Heart right ventricle (tissue), 16 donors: ENCODE data around the gene PVALEF. TPM values are rescaled to one million over a fixed set of nuclear protein-coding genes. Genes with fewer than 3 reads are reported as not detected.

Experiments used
- ATAC-seq, 8 donors: fragments of 200-7000 bp; cut with Tn5 transposase; one replicate each; pipeline ENCODE4 v1.9.1; 2020; ENCODE audit warnings: mild to moderate bottlenecking in 8 of 8, moderate library complexity in 8 of 8, moderate number of reproducible peaks in 1 of 8
- DNase-seq, 2 donors: peaks; one replicate each; pipeline ENCODE4 v3.0.0-alpha.2; 2020
- H3K27ac ChIP-seq, 10 donors: fragments of 200-600 bp; sonication (generic) in 2 of 10; one replicate each; pipeline versions ENCODE4 v1.5.0 to v1.8.0; 2020 to 2022; ENCODE audit warnings: mild to moderate bottlenecking in 3 of 10
- H3K27me3 ChIP-seq, 7 donors: fragments of 200-600 bp; one replicate each; pipeline ENCODE4 v1.8.0; 2021 to 2022; ENCODE audit warnings: mild to moderate bottlenecking in 2 of 7
- H3K36me3 ChIP-seq, 9 donors: fragments of 200-600 bp; sonication (generic) in 1 of 9; one replicate each; pipeline versions ENCODE4 v1.5.0 to v1.8.0; 2020 to 2022; ENCODE audit warnings: mild to moderate bottlenecking in 2 of 9
- H3K4me1 ChIP-seq, 9 donors: fragments of 200-600 bp; sonication (generic) in 1 of 9; one replicate each; pipeline versions ENCODE4 v1.5.0 to v1.8.0; 2020 to 2022; ENCODE audit warnings: mild to moderate bottlenecking in 4 of 9
- H3K4me3 ChIP-seq, 10 donors: fragments of 200-600 bp; sonication (generic) in 2 of 10; one replicate each; pipeline versions ENCODE4 v1.5.0 to v1.8.0; 2020 to 2022; ENCODE audit warnings: mild to moderate bottlenecking in 7 of 10, moderate library complexity in 2 of 10
- H3K9me3 ChIP-seq, 11 donors: fragments of 200-600 bp in 10 of 11; sonication (generic) in 2 of 11; one replicate each; pipeline versions ENCODE4 v1.5.0 to v1.8.0; 2013 to 2022; ENCODE audit warnings: mild to moderate bottlenecking in 2 of 11, control low read depth in 1 of 11, moderate library complexity in 1 of 11
- WGBS, 2 donors: extraction: QIAGEN DNeasy Blood & Tissue Kit; methylation state at CpG; one replicate each; pipeline ENCODE4 v1.1.7; 2013; ENCODE audit warnings: inconsistent platforms in 1 of 2; 5-methylcytosine and 5-hydroxymethylcytosine counted together
- intact Hi-C, 10 donors: fragments of 100-400 bp; cut with DNase I; formaldehyde crosslinking; loops; one replicate each; pipeline versions ENCODE4 v1.11.1 to v1.14.2; 2022
- polyA plus RNA-seq, 2 donors: library from polyadenylated mRNA; stranded (reverse); fragments of 200-250 nt; gene quantifications; one replicate each; pipeline ENCODE4 v1.2.3, GENCODE V29; 2013
- total RNA-seq, 10 donors: library from RNA; stranded (reverse); fragmentation: NEBNext Ultra II Directional in 3 of 10; extraction: Animal tissue kit (Norgen Biotek cat#: 25700) in 3 of 10; gene quantifications; one replicate each; pipeline versions ENCODE4 v1.2.1 to v1.2.4, GENCODE V29; 2021 to 2023
- TF ChIP-seq, protein P1 (sequence below), 9 donors: fragments of 200-600 bp; sonication (generic) in 2 of 9; IDR thresholded peaks; one replicate each; pipeline versions ENCODE4 v1.5.0 to v1.8.0; 2021 to 2022; ENCODE audit warnings: antibody characterized with exemption in 9 of 9, mild to moderate bottlenecking in 5 of 9, moderate library complexity in 1 of 9
- donor health status: Arrhythmogenic right ventricular cardiomyopathy.
- donor health status: ischemic (EF 13 %, LVEDD 7.1; RV severe dilation, severe dysfunction).
- donor health status: healthy with polysubstance abuse.
- donor health status: DM: no; HTN: yes; CAD: no.
- donor health status: DM: no; HTN: no; CAD: no.
- donor health status: ischemic (EF 25% LVEDD 6.9; RV normal size, moderate dysfunction).
- donor health status: ischemic (EF 25% LVEDD 5.7; RV mildly dilated, moderate dysfunction).
- donor health status: healthy.
- donor health status: DM: yes; HTN: yes; CAD: no.
- donor health status: Ischemic cardiomyopathy.
- donor health status: ischemic (EF 35%, LVEDD 5.7; RV mildly dilated, moderate dysfunction).
- donor health status: nonischemic (EF 11% LVEDD 7.7; RV severe dilation, severe dysfunction).
- donor health status: DM: yes; HTN: yes; CAD: no.
- donor health status: PGD.
- donor health status: ischemic (EF 29% LVEDD 5.4; RV normal size, mild dysfunction).
- donor health status: nonischemic (EF 23%, LVEDD 6.1; RV moderate dilation, normal function).

PVALEF gene
- total and polyA plus RNA-seq, 12 donors, result not detected

DNA sequence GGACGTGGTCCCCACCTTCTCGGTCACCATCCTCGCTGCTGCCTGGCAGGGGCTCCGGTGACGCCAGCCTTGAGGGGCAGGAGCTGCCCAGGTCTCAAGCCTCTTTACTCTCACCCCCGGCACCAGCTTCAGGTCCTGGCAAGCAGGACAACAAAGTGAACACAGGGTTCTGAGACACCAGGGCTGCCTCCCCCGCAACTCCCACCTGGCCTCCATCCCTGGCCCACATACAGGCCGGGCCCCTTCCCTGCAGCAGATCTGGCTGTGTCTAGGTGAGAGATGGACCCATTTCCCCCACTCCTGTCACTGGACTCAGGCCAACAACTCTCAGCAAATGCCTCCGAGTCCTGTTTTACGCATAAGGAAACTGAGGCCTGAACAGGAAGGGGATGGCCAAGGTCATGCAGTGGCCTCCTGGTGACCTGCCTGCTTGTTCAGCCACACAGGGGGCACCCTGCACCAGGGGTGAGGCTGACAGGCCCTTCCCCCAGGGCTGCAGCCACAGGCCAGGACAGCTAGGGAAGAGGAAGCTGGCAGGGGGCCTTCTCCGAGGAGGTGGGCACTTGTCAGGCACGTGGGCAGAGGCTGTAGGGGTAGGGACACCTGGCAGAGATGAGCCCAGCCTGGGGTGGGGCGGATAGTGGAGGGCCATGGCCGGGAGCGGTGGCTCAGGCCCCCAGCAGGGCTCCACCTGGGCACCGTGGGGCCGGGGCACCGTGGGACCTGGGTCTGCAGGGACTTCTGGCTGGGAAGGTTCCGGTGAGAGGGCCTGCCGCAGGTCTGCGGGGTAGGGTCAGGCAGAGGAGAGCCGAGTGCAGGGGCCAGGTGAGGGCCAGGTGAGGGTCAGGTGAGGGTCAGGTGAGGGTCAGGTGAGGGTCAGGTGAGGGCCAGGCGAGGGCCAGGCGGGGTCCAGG is 46.7 kb upstream of the PVALEF start:
- peak overlapping the region in 3 of 10 donors; percentile 29 to 49 (median 47) for H3K4me3 ChIP-seq
- 64 to 66% methylated on average over 24 of the region's 24 CpGs for WGBS, 2 donors
- peaks cover 0 to 10% (median 0%) of the 10 kb centered on the region in 9 donors for H3K36me3 ChIP-seq
- H3K27ac ChIP-seq, result no peak overlapping the region
- H3K27me3 ChIP-seq, result peaks cover 0 to 36% (median 14%) of the 10 kb centered on the region in 7 donors
- H3K9me3 ChIP-seq, result no peaks in the 10 kb centered on the region
- intact Hi-C loops, result loop anchor here in 1 of 10 donors (5.0 kb wide), 1 partner anchor 996 kb away; no protein-coding TSS in a partner anchor
- TF ChIP-seq, protein P1, sequence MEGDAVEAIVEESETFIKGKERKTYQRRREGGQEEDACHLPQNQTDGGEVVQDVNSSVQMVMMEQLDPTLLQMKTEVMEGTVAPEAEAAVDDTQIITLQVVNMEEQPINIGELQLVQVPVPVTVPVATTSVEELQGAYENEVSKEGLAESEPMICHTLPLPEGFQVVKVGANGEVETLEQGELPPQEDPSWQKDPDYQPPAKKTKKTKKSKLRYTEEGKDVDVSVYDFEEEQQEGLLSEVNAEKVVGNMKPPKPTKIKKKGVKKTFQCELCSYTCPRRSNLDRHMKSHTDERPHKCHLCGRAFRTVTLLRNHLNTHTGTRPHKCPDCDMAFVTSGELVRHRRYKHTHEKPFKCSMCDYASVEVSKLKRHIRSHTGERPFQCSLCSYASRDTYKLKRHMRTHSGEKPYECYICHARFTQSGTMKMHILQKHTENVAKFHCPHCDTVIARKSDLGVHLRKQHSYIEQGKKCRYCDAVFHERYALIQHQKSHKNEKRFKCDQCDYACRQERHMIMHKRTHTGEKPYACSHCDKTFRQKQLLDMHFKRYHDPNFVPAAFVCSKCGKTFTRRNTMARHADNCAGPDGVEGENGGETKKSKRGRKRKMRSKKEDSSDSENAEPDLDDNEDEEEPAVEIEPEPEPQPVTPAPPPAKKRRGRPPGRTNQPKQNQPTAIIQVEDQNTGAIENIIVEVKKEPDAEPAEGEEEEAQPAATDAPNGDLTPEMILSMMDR (IDR thresholded peaks at IDR 0.05), result no peak
- H3K4me1 ChIP-seq, result peaks cover 0 to 21% (median 11%) of the 10 kb centered on the region in 9 donors
- DNase-seq (no peak), ATAC-seq (no peak)

DNA sequence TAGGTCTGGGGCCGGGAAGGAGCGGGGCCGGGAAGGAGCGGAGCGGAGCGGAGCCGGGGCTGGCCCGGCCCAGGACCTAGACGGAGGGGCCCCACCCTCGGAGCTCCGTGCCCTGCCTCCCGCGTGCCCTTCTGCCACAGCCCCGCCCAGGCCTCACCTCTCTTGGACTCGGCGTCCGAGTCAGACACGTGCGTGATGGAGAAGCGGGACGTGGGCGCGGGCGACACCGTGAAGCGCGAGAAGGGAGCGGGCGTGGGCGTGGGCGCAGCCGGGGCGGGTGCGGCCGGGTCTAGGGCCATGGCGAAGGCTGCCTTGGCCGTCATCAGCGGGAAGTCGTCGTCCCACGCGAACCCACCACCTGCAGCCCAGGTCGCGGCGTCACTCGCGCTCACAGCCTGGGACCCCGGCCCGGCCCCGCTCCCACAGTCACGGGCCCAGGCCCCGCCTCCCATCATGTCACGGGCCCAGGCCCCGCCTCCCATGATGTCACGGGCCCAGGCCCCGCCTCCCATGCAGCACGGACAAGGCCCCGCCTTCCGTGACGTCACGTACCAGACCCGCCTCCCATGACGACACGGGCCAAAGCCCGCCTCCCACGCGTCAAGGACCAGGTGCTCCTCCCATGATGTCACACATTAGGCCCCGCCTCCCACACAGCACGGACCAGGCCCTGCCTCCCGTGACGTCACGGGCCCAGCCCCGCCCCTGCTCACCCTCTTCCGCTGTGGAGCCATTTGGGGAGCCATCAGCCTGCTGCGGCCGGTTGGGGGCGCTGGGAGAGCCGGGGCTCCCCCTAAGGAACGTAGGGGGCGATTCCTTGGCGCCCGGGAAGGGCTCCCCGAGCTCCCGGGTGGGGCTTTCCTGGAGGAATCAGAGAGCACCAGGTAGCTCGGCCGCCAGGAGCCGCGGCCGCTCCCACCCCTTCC is 45.8 kb upstream of the PVALEF start:
- DNase-seq, result peak; percentile 61 to 71
- WGBS, 2 donors, result 16 to 26% methylated on average over 87 to 89 of the region's 89 CpGs
- Histone ChIP-seq H3K9me3 (no peaks in the 10 kb centered on the region), H3K36me3 (peaks cover 0 to 11% (median 0%) of the 10 kb centered on the region in 9 donors), H3K4me1 (peaks cover 0 to 21% (median 11%) of the 10 kb centered on the region in 9 donors), H3K27ac (no peak overlapping the region), H3K4me3 (peak overlapping the region in 8 of 10 donors; percentile 9 to 49 (median 30)), H3K27me3 (peaks cover 0 to 36% (median 14%) of the 10 kb centered on the region in 7 donors)
- peak; percentile 14 to 65 (median 42) for ATAC-seq
- intact Hi-C loops, result loop anchor here in 1 of 10 donors (5.0 kb wide), 1 partner anchor 997 kb away; no protein-coding TSS in a partner anchor
- TF ChIP-seq, protein P1 (IDR thresholded peaks at IDR 0.05), result peak in 4 of 9 donors; percentile 17 to 24 (median 18)

DNA sequence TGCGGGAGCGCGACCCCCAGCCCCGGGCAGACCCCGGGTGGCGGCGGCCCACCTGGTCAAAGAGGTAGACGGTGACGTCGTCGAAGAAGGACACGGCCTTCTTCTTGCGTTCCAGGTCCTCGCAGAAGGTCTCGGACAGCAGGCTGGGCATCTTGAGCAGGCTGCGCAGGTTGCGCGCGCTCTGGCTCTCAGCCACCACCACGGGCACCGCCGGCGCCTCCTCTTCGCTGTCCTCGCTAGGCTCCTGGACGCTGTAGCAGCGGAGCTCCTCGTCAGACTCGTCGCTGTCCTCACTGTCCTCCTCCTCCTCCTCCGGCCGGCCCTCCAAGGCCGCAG is 45.2 kb upstream of the PVALEF start:
- H3K4me3 ChIP-seq, result peak overlapping the region in 3 of 10 donors; percentile 47 to 49 (median 47)
- TF ChIP-seq, protein P1 (IDR thresholded peaks at IDR 0.05), result no peak
- peaks cover 0 to 36% (median 14%) of the 10 kb centered on the region in 7 donors for H3K27me3 ChIP-seq
- DNase-seq (no peak), ATAC-seq (no peak)
- H3K27ac ChIP-seq, result no peak overlapping the region
- H3K4me1 ChIP-seq, result peaks cover 0 to 21% (median 11%) of the 10 kb centered on the region in 9 donors
- H3K9me3 ChIP-seq, result no peaks in the 10 kb centered on the region
- intact Hi-C loops, result no loop called here
- peaks cover 0 to 12% (median 0%) of the 10 kb centered on the region in 9 donors for H3K36me3 ChIP-seq
- 76 to 79% methylated on average over 30 to 33 of the region's 33 CpGs for WGBS, 2 donors
